Measurements from ENCODE around the gene EEF1G.

DNA sequence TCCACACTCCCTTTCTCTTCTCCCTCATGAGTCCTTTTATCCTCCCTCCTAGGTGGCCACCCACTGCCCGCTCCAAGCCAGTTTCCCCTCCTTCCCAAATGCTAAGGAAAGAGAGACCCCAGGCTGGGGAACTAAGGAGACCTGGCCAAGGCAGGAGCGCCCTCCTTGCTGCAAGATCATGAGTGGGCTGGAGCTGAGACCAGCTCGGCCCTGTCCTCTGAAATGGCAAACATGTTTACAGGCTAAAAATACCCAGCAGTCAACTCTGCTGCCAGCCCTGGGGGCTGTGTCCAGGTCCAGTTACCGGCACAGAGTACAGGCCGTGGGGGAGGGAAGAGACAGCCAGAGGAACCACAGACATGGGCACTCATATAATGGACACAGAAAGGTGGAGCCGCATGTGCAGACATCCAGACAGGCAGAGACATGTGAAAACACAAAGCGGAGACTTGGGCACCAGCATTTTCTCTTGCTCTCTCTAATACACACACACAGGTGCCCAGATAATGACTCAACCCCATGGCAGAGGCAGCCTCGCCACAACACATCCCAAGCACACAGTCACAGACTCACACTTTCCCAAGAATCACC lies 25.9 kb downstream of the EEF1G start:
- peak; percentile 58; the same call in 1 of the 2 replicates for TF ChIP-seq TAF1 (CRISPR knock-in tag; IDR thresholded peaks at IDR 0.05)
- no peak for TF ChIP-seq ESRRA (CRISPR knock-in tag; IDR thresholded peaks at IDR 0.05; ENCODE audit: low read depth)
- no peak for TF ChIP-seq EZH2 (conservative IDR thresholded peaks at IDR 0.05; ENCODE audit: low read depth, low read length)
- peak; percentile 19; the same call in 1 of the 2 replicates for TF ChIP-seq CTCF (CRISPR knock-in tag; IDR thresholded peaks at IDR 0.05)
- TF ChIP-seq, protein P1, sequence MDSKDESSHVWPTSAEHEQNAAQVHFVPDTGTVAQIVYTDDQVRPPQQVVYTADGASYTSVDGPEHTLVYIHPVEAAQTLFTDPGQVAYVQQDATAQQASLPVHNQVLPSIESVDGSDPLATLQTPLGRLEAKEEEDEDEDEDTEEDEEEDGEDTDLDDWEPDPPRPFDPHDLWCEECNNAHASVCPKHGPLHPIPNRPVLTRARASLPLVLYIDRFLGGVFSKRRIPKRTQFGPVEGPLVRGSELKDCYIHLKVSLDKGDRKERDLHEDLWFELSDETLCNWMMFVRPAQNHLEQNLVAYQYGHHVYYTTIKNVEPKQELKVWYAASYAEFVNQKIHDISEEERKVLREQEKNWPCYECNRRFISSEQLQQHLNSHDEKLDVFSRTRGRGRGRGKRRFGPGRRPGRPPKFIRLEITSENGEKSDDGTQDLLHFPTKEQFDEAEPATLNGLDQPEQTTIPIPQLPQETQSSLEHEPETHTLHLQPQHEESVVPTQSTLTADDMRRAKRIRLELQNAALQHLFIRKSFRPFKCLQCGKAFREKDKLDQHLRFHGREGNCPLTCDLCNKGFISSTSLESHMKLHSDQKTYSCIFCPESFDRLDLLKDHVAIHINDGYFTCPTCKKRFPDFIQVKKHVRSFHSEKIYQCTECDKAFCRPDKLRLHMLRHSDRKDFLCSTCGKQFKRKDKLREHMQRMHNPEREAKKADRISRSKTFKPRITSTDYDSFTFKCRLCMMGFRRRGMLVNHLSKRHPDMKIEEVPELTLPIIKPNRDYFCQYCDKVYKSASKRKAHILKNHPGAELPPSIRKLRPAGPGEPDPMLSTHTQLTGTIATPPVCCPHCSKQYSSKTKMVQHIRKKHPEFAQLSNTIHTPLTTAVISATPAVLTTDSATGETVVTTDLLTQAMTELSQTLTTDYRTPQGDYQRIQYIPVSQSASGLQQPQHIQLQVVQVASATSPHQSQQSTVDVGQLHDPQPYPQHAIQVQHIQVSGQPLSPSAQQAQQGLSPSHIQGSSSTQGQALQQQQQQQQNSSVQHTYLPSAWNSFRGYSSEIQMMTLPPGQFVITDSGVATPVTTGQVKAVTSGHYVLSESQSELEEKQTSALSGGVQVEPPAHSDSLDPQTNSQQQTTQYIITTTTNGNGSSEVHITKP (CRISPR knock-in tag; IDR thresholded peaks at IDR 0.05; ENCODE audit: low read depth): peak; percentile 53; the same call in 1 of the 2 replicates
- no peak for TF ChIP-seq ZKSCAN1 (IDR thresholded peaks at IDR 0.05; ENCODE audit: low read length)
- TF ChIP-seq ZNF556 (CRISPR knock-in tag; IDR thresholded peaks at IDR 0.05; ENCODE audit: borderline replicate concordance): peak; percentile 64; the same call in 1 of the 2 replicates

All from HepG2 (cell line).